ENCODE measurements around the gene IL36G. TPM values are rescaled to one million over a fixed set of nuclear protein-coding genes. Genes with fewer than 3 reads are reported as not detected.
A peak's percentile ranks its signal among the peaks of the same experiment; 100 is the strongest.

Gene IL36G
- total RNA-seq, 1 experiment from 2014 or later: not detected

- Histone ChIP-seq H3K27me3 (ENCODE audit: control insufficient read depth, insufficient read depth, low read length) (no peaks in the 10 kb centered on the region), H3K4me3 (ENCODE audit: insufficient read depth, low read depth, low read length) (no peak overlapping the region), H3K36me3 (replicated peaks; ENCODE audit: control insufficient read depth, insufficient read depth, low read length) (no peaks in the 10 kb centered on the region)
- DNase-seq: peak; percentile 36
Measured at GRCh38 chr2:112958428-112959108, 19.2 kb upstream of the IL36G start.

GRCh38 chr2:112959109-112959812 lies 18.5 kb upstream of the IL36G start:
- Histone ChIP-seq H3K27me3 (ENCODE audit: control insufficient read depth, insufficient read depth, low read length) (no peaks in the 10 kb centered on the region), H3K36me3 (replicated peaks; ENCODE audit: control insufficient read depth, insufficient read depth, low read length) (no peaks in the 10 kb centered on the region), H3K4me3 (ENCODE audit: insufficient read depth, low read depth, low read length) (no peak overlapping the region)
- peak; percentile 11 for DNase-seq

- H3K36me3 ChIP-seq (replicated peaks; ENCODE audit: control insufficient read depth, insufficient read depth, low read length): no peaks in the 10 kb centered on the region
- no peak overlapping the region for H3K4me3 ChIP-seq (ENCODE audit: insufficient read depth, low read depth, low read length)
- peak; percentile 12 for DNase-seq
- no peaks in the 10 kb centered on the region for H3K27me3 ChIP-seq (ENCODE audit: control insufficient read depth, insufficient read depth, low read length)
Measured at GRCh38 chr2:112960230-112960825, 17.5 kb upstream of the IL36G start.

GRCh38 chr2:112962308-112963175 lies 15.3 kb upstream of the IL36G start:
- Histone ChIP-seq H3K36me3 (replicated peaks; ENCODE audit: control insufficient read depth, insufficient read depth, low read length) (no peaks in the 10 kb centered on the region), H3K27me3 (ENCODE audit: control insufficient read depth, insufficient read depth, low read length) (no peaks in the 10 kb centered on the region), H3K4me3 (ENCODE audit: insufficient read depth, low read depth, low read length) (no peak overlapping the region)
- no peak for DNase-seq

GRCh38 chr2:112967023-112967422 lies 10.8 kb upstream of the IL36G start:
- no peak for DNase-seq
- H3K27me3 ChIP-seq (ENCODE audit: control insufficient read depth, insufficient read depth, low read length): no peaks in the 10 kb centered on the region
- H3K4me3 ChIP-seq (ENCODE audit: insufficient read depth, low read depth, low read length): no peak overlapping the region
- no peaks in the 10 kb centered on the region for H3K36me3 ChIP-seq (replicated peaks; ENCODE audit: control insufficient read depth, insufficient read depth, low read length)

GRCh38 chr2:112972423-112973086 lies 5.3 kb upstream of the IL36G start:
- Histone ChIP-seq H3K36me3 (replicated peaks; ENCODE audit: control insufficient read depth, insufficient read depth, low read length) (no peaks in the 10 kb centered on the region), H3K4me3 (ENCODE audit: insufficient read depth, low read depth, low read length) (no peak overlapping the region), H3K27me3 (ENCODE audit: control insufficient read depth, insufficient read depth, low read length) (no peaks in the 10 kb centered on the region; the same call in 1 of the 2 replicates)
- DNase-seq: no peak

- Histone ChIP-seq H3K4me3 (ENCODE audit: insufficient read depth, low read depth, low read length) (no peak overlapping the region), H3K36me3 (replicated peaks; ENCODE audit: control insufficient read depth, insufficient read depth, low read length) (no peaks in the 10 kb centered on the region), H3K27me3 (ENCODE audit: control insufficient read depth, insufficient read depth, low read length) (no peaks in the 10 kb centered on the region; the same call in 1 of the 2 replicates)
- DNase-seq: no peak
Measured at GRCh38 chr2:112973156-112973555, 4.7 kb upstream of the IL36G start.

- Histone ChIP-seq H3K36me3 (replicated peaks; ENCODE audit: control insufficient read depth, insufficient read depth, low read length) (no peaks in the 10 kb centered on the region), H3K27me3 (ENCODE audit: control insufficient read depth, insufficient read depth, low read length) (no peaks in the 10 kb centered on the region; the same call in 1 of the 2 replicates), H3K4me3 (ENCODE audit: insufficient read depth, low read depth, low read length) (no peak overlapping the region)
- DNase-seq: no peak
Measured at GRCh38 chr2:112979731-112980130, 1.9 kb downstream of the IL36G start.

GRCh38 chr2:112980537-112980936 lies 2.7 kb downstream of the IL36G start:
- no peak overlapping the region for H3K4me3 ChIP-seq (ENCODE audit: insufficient read depth, low read depth, low read length)
- no peaks in the 10 kb centered on the region for H3K36me3 ChIP-seq (replicated peaks; ENCODE audit: control insufficient read depth, insufficient read depth, low read length)
- no peak for DNase-seq
- H3K27me3 ChIP-seq (ENCODE audit: control insufficient read depth, insufficient read depth, low read length): no peaks in the 10 kb centered on the region; the same call in 1 of the 2 replicates

GRCh38 chr2:112985090-112985489 lies 7.3 kb downstream of the IL36G start:
- Histone ChIP-seq H3K36me3 (replicated peaks; ENCODE audit: control insufficient read depth, insufficient read depth, low read length) (no peaks in the 10 kb centered on the region), H3K4me3 (ENCODE audit: insufficient read depth, low read depth, low read length) (no peak overlapping the region), H3K27me3 (ENCODE audit: control insufficient read depth, insufficient read depth, low read length) (no peaks in the 10 kb centered on the region)
- DNase-seq: no peak

- no peaks in the 10 kb centered on the region for H3K36me3 ChIP-seq (replicated peaks; ENCODE audit: control insufficient read depth, insufficient read depth, low read length)
- no peak overlapping the region for H3K4me3 ChIP-seq (ENCODE audit: insufficient read depth, low read depth, low read length)
- DNase-seq: no peak
Measured at GRCh38 chr2:112989611-112990010, 11.8 kb downstream of the IL36G start.

GRCh38 chr2:112993831-112994230 lies 16.0 kb downstream of the IL36G start:
- no peak overlapping the region for H3K4me3 ChIP-seq (ENCODE audit: insufficient read depth, low read depth, low read length)
- H3K36me3 ChIP-seq (replicated peaks; ENCODE audit: control insufficient read depth, insufficient read depth, low read length): no peaks in the 10 kb centered on the region
- no peaks in the 10 kb centered on the region; the same call in 1 of the 2 replicates for H3K27me3 ChIP-seq (ENCODE audit: control insufficient read depth, insufficient read depth, low read length)
- no peak for DNase-seq

More at GRCh38 chr2:112989611-112990010, 11.8 kb downstream of the IL36G start:
- no peaks in the 10 kb centered on the region; the same call in 1 of the 2 replicates for H3K27me3 ChIP-seq (ENCODE audit: control insufficient read depth, insufficient read depth, low read length)

- H3K36me3 ChIP-seq (replicated peaks; ENCODE audit: control insufficient read depth, insufficient read depth, low read length): no peaks in the 10 kb centered on the region
- no peaks in the 10 kb centered on the region; the same call in 1 of the 2 replicates for H3K27me3 ChIP-seq (ENCODE audit: control insufficient read depth, insufficient read depth, low read length)
- DNase-seq: no peak
- H3K4me3 ChIP-seq (ENCODE audit: insufficient read depth, low read depth, low read length): no peak overlapping the region
Measured at GRCh38 chr2:112994648-112995047, 16.8 kb downstream of the IL36G start.

All from H7 (cell line).